Measurements from ENCODE around the gene ZNF268.
"Not testable (repeated sequence)": the region's sequence is repeated elsewhere in the genome, so short reads cannot be mapped to it uniquely, and the experiment has no call there.

The ZNF268 gene

DNA sequence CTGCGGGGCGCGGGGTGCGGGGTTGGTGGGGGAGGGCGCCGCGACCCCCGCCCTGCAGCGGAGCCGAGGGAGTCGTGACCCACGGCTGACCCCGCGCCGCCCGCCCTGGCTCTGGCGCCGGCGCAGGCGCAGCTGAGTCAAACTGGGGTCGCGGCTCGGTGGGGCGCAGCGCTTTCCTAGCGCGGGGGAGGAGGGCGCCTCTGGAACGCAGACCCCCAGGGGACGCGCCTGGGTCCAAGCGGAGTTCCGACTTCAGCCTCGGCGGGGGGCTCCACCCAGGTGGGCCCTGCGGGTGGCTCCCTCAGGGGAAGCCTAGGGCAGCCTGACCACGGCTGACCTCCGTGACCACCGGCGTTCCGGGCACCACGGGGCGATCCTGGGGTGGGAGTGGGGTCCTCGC, 54.8 kb downstream of the ZNF268 start:
- 0 out of 2 replicates have a peak, but pooled peaks cover 8% of the 10 kb centered on the region for H3K9me3 ChIP-seq (ENCODE audit: insufficient read depth, low read length)
- no peaks in the 10 kb centered on the region for H3K27me3 ChIP-seq (ENCODE audit: low read depth, low read length)
- no peak overlapping the region for H3K4me2 ChIP-seq (ENCODE audit: low read length)
- no peak overlapping the region for H3K27ac ChIP-seq (ENCODE audit: low read length)
- H3K4me3 ChIP-seq (ENCODE audit: low read length) = no peak overlapping the region
- H4K20me1 ChIP-seq (ENCODE audit: insufficient read depth, low read length) = no peaks in the 10 kb centered on the region
- TF ChIP-seq, protein P1, sequence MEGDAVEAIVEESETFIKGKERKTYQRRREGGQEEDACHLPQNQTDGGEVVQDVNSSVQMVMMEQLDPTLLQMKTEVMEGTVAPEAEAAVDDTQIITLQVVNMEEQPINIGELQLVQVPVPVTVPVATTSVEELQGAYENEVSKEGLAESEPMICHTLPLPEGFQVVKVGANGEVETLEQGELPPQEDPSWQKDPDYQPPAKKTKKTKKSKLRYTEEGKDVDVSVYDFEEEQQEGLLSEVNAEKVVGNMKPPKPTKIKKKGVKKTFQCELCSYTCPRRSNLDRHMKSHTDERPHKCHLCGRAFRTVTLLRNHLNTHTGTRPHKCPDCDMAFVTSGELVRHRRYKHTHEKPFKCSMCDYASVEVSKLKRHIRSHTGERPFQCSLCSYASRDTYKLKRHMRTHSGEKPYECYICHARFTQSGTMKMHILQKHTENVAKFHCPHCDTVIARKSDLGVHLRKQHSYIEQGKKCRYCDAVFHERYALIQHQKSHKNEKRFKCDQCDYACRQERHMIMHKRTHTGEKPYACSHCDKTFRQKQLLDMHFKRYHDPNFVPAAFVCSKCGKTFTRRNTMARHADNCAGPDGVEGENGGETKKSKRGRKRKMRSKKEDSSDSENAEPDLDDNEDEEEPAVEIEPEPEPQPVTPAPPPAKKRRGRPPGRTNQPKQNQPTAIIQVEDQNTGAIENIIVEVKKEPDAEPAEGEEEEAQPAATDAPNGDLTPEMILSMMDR (IDR thresholded peaks at IDR 0.05; ENCODE audit: low read depth, low read length) = no peak
- no peak for TF ChIP-seq EZH2phosphoT487 (IDR thresholded peaks at IDR 0.05; ENCODE audit: low read depth)
- H3K4me1 ChIP-seq (ENCODE audit: low read length) = no peaks in the 10 kb centered on the region
- H2AFZ ChIP-seq (ENCODE audit: low read depth, low read length) = no peak overlapping the region
- H3K36me3 ChIP-seq (replicated peaks; ENCODE audit: low read depth, low read length) = no peaks in the 10 kb centered on the region
- no peaks in the 10 kb centered on the region for H3K79me2 ChIP-seq (ENCODE audit: low read length)
- H3K9ac ChIP-seq (ENCODE audit: low read length) = no peak overlapping the region

DNA sequence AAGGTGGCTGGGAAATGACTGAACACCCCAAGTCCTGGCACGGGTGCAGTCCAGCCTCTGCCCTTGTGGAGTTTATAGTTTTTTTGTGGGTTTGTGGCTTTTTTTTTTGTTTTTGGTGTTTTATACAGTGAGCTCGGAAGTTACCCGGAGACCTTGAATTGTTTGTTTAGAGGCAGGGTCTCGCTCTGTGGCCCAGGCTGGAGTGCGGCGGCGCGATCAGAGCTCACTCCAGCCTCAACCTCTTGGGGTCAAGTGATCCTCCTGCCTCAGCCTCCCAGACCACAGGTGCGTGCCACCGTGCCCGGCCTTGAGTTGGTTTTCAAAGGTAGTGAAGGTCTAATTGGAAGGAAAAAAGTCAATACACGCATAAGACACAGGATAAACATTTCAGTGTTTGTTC, 55.3 kb downstream of the ZNF268 start:
- Histone ChIP-seq H3K9ac (ENCODE audit: low read length) (no peak overlapping the region), H3K4me3 (ENCODE audit: low read length) (no peak overlapping the region), H3K27me3 (ENCODE audit: low read depth, low read length) (no peaks in the 10 kb centered on the region), H3K79me2 (ENCODE audit: low read length) (no peaks in the 10 kb centered on the region), H3K4me2 (ENCODE audit: low read length) (no peak overlapping the region), H3K27ac (ENCODE audit: low read length) (no peak overlapping the region), H3K4me1 (ENCODE audit: low read length) (no peaks in the 10 kb centered on the region), H2AFZ (ENCODE audit: low read depth, low read length) (no peak overlapping the region), H3K9me3 (ENCODE audit: insufficient read depth, low read length) (0 out of 2 replicates have a peak, but pooled peaks cover 8% of the 10 kb centered on the region), H4K20me1 (ENCODE audit: insufficient read depth, low read length) (no peaks in the 10 kb centered on the region), H3K36me3 (replicated peaks; ENCODE audit: low read depth, low read length) (no peaks in the 10 kb centered on the region)
- no peak for TF ChIP-seq EZH2phosphoT487 (IDR thresholded peaks at IDR 0.05; ENCODE audit: low read depth)
- TF ChIP-seq, protein P1 (IDR thresholded peaks at IDR 0.05; ENCODE audit: low read depth, low read length) = no peak

DNA sequence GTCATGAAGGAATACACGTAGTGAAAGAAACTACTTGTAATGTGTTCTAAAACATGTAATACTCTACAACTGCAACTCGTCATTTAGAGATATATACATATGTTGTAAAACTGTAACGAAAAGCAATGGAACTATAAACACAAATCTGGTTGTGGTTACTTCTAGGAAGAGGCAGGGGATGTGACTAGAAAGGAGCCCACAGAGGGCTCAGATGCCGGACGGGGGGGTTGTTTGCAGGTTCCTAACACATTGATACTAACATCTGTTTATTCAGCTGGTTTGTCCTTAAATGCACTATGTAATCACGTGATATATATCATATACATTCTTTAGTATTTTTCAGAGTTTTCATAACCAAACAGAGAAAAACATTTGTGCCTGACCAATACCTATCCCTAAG, 70.4 kb downstream of the ZNF268 start:
- H3K9ac ChIP-seq (ENCODE audit: low read length) = no peak overlapping the region
- no peaks in the 10 kb centered on the region for H4K20me1 ChIP-seq (ENCODE audit: insufficient read depth, low read length)
- no peaks in the 10 kb centered on the region for H3K4me1 ChIP-seq (ENCODE audit: low read length)
- H3K36me3 ChIP-seq (replicated peaks; ENCODE audit: low read depth, low read length) = no peaks in the 10 kb centered on the region
- no peak overlapping the region for H3K4me3 ChIP-seq (ENCODE audit: low read length)
- no peaks in the 10 kb centered on the region for H3K79me2 ChIP-seq (ENCODE audit: low read length)
- no peak overlapping the region for H3K4me2 ChIP-seq (ENCODE audit: low read length)
- H3K27me3 ChIP-seq (ENCODE audit: low read depth, low read length) = no peaks in the 10 kb centered on the region
- H2AFZ ChIP-seq (ENCODE audit: low read depth, low read length) = no peak overlapping the region
- no peaks in the 10 kb centered on the region for H3K9me3 ChIP-seq (ENCODE audit: insufficient read depth, low read length)
- no peak overlapping the region for H3K27ac ChIP-seq (ENCODE audit: low read length)
- TF ChIP-seq, protein P1 (IDR thresholded peaks at IDR 0.05; ENCODE audit: low read depth, low read length) = no peak
- TF ChIP-seq EZH2phosphoT487 (IDR thresholded peaks at IDR 0.05; ENCODE audit: low read depth) = no peak

DNA sequence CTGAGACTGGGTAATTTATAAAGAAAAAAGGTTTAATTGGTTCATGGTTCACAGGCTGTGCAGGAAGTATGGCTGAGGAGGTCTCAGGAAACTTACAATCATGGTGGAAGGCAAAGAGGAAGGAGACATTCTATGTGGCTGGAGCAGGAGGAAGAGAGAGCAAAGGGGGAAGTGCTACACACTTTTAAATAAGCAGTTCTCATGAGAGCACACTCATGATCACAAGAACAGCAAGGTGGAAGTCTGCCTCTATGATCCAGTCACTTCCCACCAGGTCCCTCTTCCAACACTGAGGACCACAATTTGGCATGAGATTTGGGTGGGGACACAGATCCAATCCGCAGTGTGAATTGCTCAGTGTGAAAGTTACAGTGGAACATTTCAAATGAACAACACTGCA, 74.5 kb downstream of the ZNF268 start:
- not testable (repeated sequence) for H3K27me3 ChIP-seq (ENCODE audit: low read depth, low read length); H3K36me3 ChIP-seq (replicated peaks; ENCODE audit: low read depth, low read length); H3K79me2 ChIP-seq (ENCODE audit: low read length); H3K9ac ChIP-seq (ENCODE audit: low read length); H3K27ac ChIP-seq (ENCODE audit: low read length); H4K20me1 ChIP-seq (ENCODE audit: insufficient read depth, low read length); H3K4me1 ChIP-seq (ENCODE audit: low read length); H3K9me3 ChIP-seq (ENCODE audit: insufficient read depth, low read length); H3K4me3 ChIP-seq (ENCODE audit: low read length); H3K4me2 ChIP-seq (ENCODE audit: low read length); H2AFZ ChIP-seq (ENCODE audit: low read depth, low read length)

DNA sequence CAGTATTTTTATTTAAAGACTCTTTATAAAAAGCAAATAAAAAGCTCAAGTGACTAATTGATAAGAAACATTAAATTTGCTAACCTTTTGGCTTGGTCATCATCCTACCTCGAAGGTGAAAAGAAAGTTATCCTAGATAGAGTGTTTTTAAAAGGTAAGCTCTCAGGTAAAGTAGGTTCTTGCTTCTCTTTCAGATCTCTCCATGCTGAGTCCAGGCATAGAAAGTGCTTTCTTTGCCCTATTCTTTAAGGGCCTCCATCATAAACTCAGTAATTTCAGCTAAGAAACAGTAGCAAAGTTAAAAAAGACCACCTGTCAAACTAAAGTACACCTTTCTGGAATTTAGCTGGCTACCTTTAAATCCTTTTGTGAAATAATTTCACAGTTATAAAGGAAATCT, 75.0 kb downstream of the ZNF268 start:
- no peak overlapping the region for H2AFZ ChIP-seq (ENCODE audit: low read depth, low read length)
- H3K36me3 ChIP-seq (replicated peaks; ENCODE audit: low read depth, low read length) = no peaks in the 10 kb centered on the region
- no peaks in the 10 kb centered on the region for H4K20me1 ChIP-seq (ENCODE audit: insufficient read depth, low read length)
- no peaks in the 10 kb centered on the region for H3K79me2 ChIP-seq (ENCODE audit: low read length)
- no peak for TF ChIP-seq EZH2phosphoT487 (IDR thresholded peaks at IDR 0.05; ENCODE audit: low read depth)
- TF ChIP-seq, protein P1 (IDR thresholded peaks at IDR 0.05; ENCODE audit: low read depth, low read length) = no peak
- H3K9me3 ChIP-seq (ENCODE audit: insufficient read depth, low read length) = no peaks in the 10 kb centered on the region
- H3K9ac ChIP-seq (ENCODE audit: low read length) = no peak overlapping the region
- no peak overlapping the region for H3K4me2 ChIP-seq (ENCODE audit: low read length)
- no peaks in the 10 kb centered on the region for H3K27me3 ChIP-seq (ENCODE audit: low read depth, low read length)
- no peak overlapping the region for H3K4me3 ChIP-seq (ENCODE audit: low read length)
- no peak overlapping the region for H3K27ac ChIP-seq (ENCODE audit: low read length)
- H3K4me1 ChIP-seq (ENCODE audit: low read length) = no peaks in the 10 kb centered on the region
